ENCODE results near the gene KDM8.

Gene KDM8

DNA sequence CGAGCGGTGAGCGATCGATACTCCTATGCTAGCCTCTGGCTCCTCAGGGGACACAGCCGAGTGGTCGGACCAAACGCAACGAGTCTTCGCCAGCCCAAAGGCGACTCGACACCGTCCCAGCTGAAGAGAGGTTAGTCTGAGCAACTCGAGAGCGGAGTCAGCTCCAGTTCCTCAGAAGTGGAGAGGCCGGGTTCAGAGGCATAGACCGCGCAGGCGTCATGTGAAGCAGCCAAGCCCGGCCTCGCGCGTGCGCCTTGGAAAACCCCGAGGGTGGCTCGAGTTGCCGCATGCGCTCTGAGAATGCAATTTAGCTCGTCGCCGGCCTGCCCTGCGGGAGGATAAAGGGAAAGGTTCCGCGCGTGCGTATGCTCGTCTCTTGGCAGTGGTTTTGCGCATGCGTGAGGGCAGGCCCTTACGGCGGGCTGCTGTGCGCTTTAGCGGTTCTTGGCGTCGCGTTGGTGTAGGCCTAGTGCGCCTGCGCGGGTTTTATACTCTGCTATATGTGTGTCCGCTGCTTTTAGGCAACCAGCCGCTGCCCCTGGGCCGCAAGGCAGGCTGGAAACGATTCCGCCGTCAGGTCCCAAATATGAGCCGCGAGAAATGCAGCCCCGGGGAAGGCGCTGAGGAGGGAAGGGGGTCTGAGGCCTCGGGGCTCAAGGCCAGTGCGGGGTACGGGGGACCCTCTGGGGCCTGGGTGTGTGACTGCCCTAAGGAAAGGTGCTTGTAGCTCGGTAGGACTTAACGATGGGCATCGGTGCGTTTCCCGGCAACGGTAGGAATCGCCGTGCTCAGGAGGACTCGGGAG, at the start of gene KDM8:
KDM8 (plus strand) TSS at position 20 of the 805 bp plus-strand sequence. CDS start 6,598 bp downstream, outside the sequence.
- peak; percentile 85 for FAIRE-seq
- TF ChIP-seq POLR2A (IDR thresholded peaks at IDR 0.05; ENCODE audit: low read depth, low read length) = peak; percentile 65
- DNase-seq (ENCODE audit: insufficient read length, low spot score) = peak; percentile 97

DNA sequence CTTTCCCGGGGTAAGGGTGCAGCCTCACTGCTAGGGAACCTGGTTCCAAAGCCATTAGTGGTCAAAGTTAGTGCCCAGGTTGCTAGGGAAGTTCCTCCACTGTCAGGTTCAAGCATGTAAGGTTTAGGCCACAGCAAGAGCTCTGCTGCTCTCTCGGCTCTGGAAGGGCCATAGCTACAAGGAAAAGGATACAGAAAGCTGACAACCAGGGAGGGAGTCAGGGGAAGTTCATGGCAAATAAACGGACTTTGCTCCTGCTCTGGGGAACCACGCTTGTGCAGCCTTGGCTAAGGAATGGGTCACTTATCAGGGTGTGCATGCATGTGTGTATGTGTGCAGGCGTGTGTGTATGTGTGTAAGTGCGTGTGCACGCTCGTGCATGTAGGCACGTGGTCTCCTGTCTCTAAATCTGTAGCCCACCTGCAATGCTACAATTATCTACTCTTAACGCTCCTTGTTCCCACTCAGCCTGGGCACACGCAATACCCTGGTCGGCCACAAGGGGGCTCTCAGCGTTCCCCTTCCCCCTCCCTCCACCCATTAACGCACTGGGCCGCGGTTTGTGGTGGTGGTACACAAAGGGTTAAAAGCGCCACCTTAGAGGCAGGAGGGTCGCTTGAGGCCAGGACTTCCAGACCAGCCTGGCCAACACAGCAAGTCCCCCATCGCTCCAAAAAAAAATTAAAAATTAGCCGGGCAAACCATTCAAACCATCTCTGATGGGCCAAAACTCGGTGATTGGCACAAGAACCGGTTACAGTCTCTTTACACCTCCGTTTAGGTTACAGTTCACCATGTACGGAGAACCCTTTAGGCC, 48.4 kb upstream of the KDM8 start:
- FAIRE-seq (no peak), DNase-seq (ENCODE audit: insufficient read length, low spot score) (peak; percentile 36)
- no peak for TF ChIP-seq POLR2A (IDR thresholded peaks at IDR 0.05; ENCODE audit: low read depth, low read length)

- no peak for TF ChIP-seq POLR2A (IDR thresholded peaks at IDR 0.05; ENCODE audit: low read depth, low read length)
- FAIRE-seq (no peak), DNase-seq (ENCODE audit: insufficient read length, low spot score) (no peak)
Observed at GRCh38 chr16:27156579-27156978, 46.7 kb upstream of the KDM8 start.

- TF ChIP-seq POLR2A (IDR thresholded peaks at IDR 0.05; ENCODE audit: low read depth, low read length) = no peak
- DNase-seq (ENCODE audit: insufficient read length, low spot score) (no peak), FAIRE-seq (no peak)
Observed at GRCh38 chr16:27161398-27161797, 41.9 kb upstream of the KDM8 start.

- TF ChIP-seq POLR2A (IDR thresholded peaks at IDR 0.05; ENCODE audit: low read depth, low read length) = no peak
- DNase-seq (ENCODE audit: insufficient read length, low spot score) = no peak
- no peak for FAIRE-seq
Observed at GRCh38 chr16:27164352-27164751, 39.0 kb upstream of the KDM8 start.

GRCh38 chr16:27165576-27165975, 37.8 kb upstream of the KDM8 start:
- no peak for DNase-seq (ENCODE audit: insufficient read length, low spot score)
- no peak for FAIRE-seq
- no peak for TF ChIP-seq POLR2A (IDR thresholded peaks at IDR 0.05; ENCODE audit: low read depth, low read length)

DNA sequence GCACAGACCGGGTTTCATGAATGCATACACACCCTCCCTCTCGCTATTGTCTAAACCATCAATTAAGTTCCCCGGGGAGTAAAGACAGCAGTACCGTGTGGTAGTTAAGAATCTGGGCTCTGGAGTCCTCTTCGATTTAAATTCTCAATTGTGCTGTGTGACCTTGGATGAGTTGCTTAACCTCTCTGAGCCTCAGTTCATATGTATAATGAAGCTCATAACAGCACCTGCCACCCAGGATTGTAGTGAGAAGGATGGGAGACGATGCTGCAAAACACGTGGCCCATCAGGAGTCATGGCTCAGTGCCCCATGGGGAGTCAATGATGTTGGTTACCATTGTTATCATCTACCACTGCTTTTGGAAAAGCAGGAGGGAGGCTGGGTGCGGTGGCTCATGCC, 34.5 kb upstream of the KDM8 start:
- TF ChIP-seq POLR2A (IDR thresholded peaks at IDR 0.05; ENCODE audit: low read depth, low read length) = no peak
- FAIRE-seq (no peak), DNase-seq (ENCODE audit: insufficient read length, low spot score) (no peak)

DNA sequence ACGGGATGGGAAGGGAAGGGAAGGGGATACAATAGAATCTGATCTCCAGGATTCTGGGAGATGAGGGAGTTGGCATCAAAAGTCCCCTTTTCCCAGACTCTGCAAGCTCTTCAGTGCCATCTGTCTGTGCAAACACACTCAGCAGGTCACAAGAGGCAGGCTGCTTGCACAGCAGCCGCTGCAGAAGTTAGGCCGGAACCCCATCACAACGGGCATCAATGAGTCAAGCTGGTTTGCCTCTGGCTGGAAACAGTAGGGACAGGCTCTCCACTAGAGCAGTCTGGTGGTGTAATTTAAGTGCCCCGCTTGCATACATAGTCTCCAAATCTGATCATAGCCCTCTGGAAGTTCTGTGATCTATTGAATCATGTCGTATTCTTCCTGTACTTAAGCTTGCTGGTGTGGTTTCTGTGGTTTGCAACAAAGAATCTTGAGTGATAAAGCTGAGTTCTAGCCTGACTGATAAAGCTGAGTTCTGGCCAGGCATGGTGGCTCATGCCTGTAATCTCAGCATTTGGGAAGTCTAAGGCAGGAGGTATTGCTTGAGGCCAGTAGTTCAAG, 33.7 kb upstream of the KDM8 start:
- FAIRE-seq (no peak), DNase-seq (ENCODE audit: insufficient read length, low spot score) (peak; percentile 52)
- TF ChIP-seq POLR2A (IDR thresholded peaks at IDR 0.05; ENCODE audit: low read depth, low read length) = no peak

- no peak for FAIRE-seq
- no peak for TF ChIP-seq POLR2A (IDR thresholded peaks at IDR 0.05; ENCODE audit: low read depth, low read length)
- DNase-seq (ENCODE audit: insufficient read length, low spot score) = no peak
Observed at GRCh38 chr16:27171584-27171983, 31.7 kb upstream of the KDM8 start.

- no peak for TF ChIP-seq POLR2A (IDR thresholded peaks at IDR 0.05; ENCODE audit: low read depth, low read length)
- DNase-seq (ENCODE audit: insufficient read length, low spot score) (no peak), FAIRE-seq (no peak)
Observed at GRCh38 chr16:27174007-27174406, 29.3 kb upstream of the KDM8 start.

DNA sequence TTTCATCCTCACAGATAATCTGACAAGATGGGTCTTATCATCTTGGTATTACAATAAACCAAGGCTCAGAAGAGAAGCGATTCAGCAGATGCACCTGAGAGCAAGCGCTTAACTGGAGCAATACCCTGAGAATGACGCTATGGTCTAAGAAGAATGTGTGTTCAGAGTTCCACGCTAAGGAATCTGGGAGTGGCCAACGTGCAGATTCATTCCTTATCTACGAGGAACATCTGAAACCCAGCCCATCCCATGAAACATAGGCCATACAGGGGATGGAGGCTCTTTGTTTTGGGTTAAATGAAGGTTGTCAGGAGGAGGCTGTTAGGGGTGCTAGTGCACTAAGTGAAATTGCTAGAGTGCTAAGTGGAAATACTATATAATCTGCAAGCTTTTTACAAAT, 28.5 kb upstream of the KDM8 start:
- no peak for FAIRE-seq
- no peak for DNase-seq (ENCODE audit: insufficient read length, low spot score)

DNA sequence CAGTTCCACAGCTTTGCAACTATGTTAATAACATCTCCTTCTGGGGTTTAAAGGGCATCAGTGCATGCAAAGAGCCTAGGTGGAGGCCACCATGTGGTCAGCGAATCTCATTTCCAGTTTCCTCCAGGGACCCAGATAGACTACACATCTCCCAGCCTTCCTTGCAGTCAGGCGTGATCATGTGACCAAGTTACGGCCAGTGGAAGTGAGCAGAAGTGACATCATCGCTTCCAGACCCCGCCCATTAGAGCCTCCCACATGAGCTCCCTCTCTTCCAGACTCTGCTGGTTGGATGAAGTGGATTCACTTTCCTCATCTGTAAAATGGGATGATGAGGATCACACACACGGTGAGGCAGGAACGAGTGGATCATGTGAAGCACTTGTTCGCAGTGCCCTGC, 27.4 kb upstream of the KDM8 start:
- no peak for FAIRE-seq
- no peak for TF ChIP-seq POLR2A (IDR thresholded peaks at IDR 0.05; ENCODE audit: low read depth, low read length)
- no peak for DNase-seq (ENCODE audit: insufficient read length, low spot score)

More for the DNA sequence above, 28.5 kb upstream of the KDM8 start:
- no peak for TF ChIP-seq POLR2A (IDR thresholded peaks at IDR 0.05; ENCODE audit: low read depth, low read length)

- no peak for TF ChIP-seq POLR2A (IDR thresholded peaks at IDR 0.05; ENCODE audit: low read depth, low read length)
- FAIRE-seq (peak; percentile 6), DNase-seq (ENCODE audit: insufficient read length, low spot score) (peak; percentile 73)
Observed at GRCh38 chr16:27177031-27177774, 26.1 kb upstream of the KDM8 start.

Data from H54 (cell line).